ENCODE data around the gene FAM110A. TPM values are rescaled to one million over a fixed set of nuclear protein-coding genes. Genes with fewer than 3 reads are reported as not detected.

The FAM110A gene
- total and polyA plus RNA-seq, 11 donors = 1.2 to 8.1 (median 2.3) TPM

DNA sequence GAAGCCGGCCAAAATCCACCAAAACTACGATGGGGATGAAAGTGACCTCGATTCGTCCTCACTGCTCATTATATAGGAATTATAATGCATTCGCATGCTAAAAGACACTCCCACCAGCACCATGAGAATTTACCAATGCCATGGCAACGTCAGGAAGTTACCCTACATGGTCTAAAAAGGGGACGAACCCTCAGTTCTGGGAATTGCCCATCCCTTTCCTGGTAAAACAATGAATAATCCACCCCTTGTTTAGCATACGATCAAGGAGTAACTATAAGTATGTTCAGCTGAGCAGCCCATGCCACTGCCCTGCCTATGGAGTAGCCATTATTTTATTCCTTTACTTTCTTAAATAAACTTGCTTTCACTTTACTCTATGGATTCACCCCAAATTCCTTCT, 20.1 kb upstream of the FAM110A start:
- intact Hi-C loops (cut with DNase I) = loop anchor here in 5 of 10 donors (10.0 kb wide), 3 partner anchors 291 to 401 kb away; partner anchors contain the start of gene TMEM74B (in 3 of the 5)
- Histone ChIP-seq H3K27me3 (peaks cover 0 to 35% (median 0%) of the 10 kb centered on the region in 9 donors), H3K4me1 (no peaks in the 10 kb centered on the region), H3K9me3 (no peaks in the 10 kb centered on the region), H3K36me3 (no peaks in the 10 kb centered on the region), H3K4me3 (no peak overlapping the region), H3K27ac (no peak overlapping the region)
- TF ChIP-seq, protein P1, sequence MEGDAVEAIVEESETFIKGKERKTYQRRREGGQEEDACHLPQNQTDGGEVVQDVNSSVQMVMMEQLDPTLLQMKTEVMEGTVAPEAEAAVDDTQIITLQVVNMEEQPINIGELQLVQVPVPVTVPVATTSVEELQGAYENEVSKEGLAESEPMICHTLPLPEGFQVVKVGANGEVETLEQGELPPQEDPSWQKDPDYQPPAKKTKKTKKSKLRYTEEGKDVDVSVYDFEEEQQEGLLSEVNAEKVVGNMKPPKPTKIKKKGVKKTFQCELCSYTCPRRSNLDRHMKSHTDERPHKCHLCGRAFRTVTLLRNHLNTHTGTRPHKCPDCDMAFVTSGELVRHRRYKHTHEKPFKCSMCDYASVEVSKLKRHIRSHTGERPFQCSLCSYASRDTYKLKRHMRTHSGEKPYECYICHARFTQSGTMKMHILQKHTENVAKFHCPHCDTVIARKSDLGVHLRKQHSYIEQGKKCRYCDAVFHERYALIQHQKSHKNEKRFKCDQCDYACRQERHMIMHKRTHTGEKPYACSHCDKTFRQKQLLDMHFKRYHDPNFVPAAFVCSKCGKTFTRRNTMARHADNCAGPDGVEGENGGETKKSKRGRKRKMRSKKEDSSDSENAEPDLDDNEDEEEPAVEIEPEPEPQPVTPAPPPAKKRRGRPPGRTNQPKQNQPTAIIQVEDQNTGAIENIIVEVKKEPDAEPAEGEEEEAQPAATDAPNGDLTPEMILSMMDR (IDR thresholded peaks at IDR 0.05) = no peak
- no peak for TF ChIP-seq POLR2A (IDR thresholded peaks at IDR 0.05)
- 47 to 60% (median 55%) methylated on average over 8 of the region's 8 CpGs for WGBS, 4 donors
- DNase-seq (no peak), ATAC-seq (no peak)

GRCh38 chr20:815226-815625, 18.3 kb upstream of the FAM110A start:
- TF ChIP-seq, protein P1 (IDR thresholded peaks at IDR 0.05) = no peak
- no peak for TF ChIP-seq POLR2A (IDR thresholded peaks at IDR 0.05)

DNA sequence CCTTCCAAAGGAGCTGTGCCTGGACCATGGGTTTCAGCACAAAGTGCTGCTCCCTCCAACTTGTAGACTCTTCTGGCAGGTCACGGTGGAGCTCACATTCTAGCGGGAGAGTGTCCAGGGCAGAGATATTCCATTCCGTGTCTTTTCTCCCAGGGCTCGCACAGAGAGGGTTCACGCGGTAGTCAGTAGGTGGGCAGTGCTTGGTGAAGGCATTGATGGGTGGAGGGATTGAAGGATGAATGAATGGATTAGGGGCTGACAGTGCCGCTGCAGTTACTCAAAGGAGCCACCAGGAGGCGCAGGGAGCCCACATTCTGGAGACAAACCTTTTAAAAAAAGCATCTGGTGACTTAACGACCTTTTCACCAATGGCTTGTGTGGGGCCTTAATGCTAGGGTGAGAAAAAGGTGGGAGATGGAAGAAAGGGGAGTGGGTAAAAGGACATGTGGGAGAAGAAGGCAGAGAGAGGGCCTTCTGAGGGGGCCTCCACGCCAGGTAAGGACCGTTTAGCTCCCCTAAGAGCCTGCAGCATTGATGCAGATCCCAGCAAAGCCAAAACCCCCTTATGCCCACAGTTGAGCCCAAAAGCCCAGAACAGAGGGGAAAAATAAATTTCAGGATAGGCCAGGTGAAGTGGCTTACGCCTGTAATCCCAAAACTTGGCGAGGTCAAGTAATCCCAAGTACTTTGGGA, 17.5 kb upstream of the FAM110A start:
- Histone ChIP-seq H3K27me3 (peaks cover 0 to 23% (median 0%) of the 10 kb centered on the region in 9 donors), H3K9me3 (no peaks in the 10 kb centered on the region), H3K36me3 (no peaks in the 10 kb centered on the region), H3K27ac (no peak overlapping the region), H3K4me1 (peaks cover 0 to 6% (median 0%) of the 10 kb centered on the region in 12 donors), H3K4me3 (no peak overlapping the region)
- intact Hi-C loops (cut with DNase I) = loop anchor here (1.0 to 10.0 kb wide), 8 partner anchors 140 to 399 kb away; partner anchors contain the start of gene TMEM74B (in 3 of the 10)
- TF ChIP-seq POLR2A (IDR thresholded peaks at IDR 0.05) = no peak
- TF ChIP-seq, protein P1 (IDR thresholded peaks at IDR 0.05) = peak; percentile 94 to 99 (median 97)
- 30 to 37% (median 32%) methylated on average over 13 of the region's 13 CpGs for WGBS, 4 donors
- ATAC-seq (peak in 3 of 4 donors; percentile 48 to 59 (median 48)), DNase-seq (peak in 4 of 5 donors; percentile 33 to 65 (median 44))

More at GRCh38 chr20:815226-815625, 18.3 kb upstream of the FAM110A start:
- no peak for ATAC-seq
- DNase-seq = no peak
- 87 to 93% (median 89%) methylated on average over 10 of the region's 10 CpGs for WGBS, 4 donors
- intact Hi-C loops (cut with DNase I) = loop anchor here in 9 of 10 donors (1.0 to 10.0 kb wide), 6 partner anchors 141 to 400 kb away; partner anchors contain the start of gene TMEM74B (in 3 of the 9)
- H3K4me1 ChIP-seq = peaks cover 0 to 2% (median 0%) of the 10 kb centered on the region in 12 donors
- no peaks in the 10 kb centered on the region for H3K36me3 ChIP-seq
- no peak overlapping the region for H3K27ac ChIP-seq
- no peak overlapping the region for H3K4me3 ChIP-seq
- H3K27me3 ChIP-seq = peaks cover 0 to 28% (median 0%) of the 10 kb centered on the region in 9 donors
- no peaks in the 10 kb centered on the region for H3K9me3 ChIP-seq

- Histone ChIP-seq H3K4me1 (peaks cover 0 to 14% (median 5%) of the 10 kb centered on the region in 12 donors), H3K4me3 (no peak overlapping the region), H3K36me3 (no peaks in the 10 kb centered on the region), H3K9me3 (no peaks in the 10 kb centered on the region), H3K27me3 (peaks cover 0 to 8% (median 0%) of the 10 kb centered on the region in 9 donors), H3K27ac (no peak overlapping the region)
- ATAC-seq = no peak
- no peak for DNase-seq
- no peak for TF ChIP-seq POLR2A (IDR thresholded peaks at IDR 0.05)
- TF ChIP-seq, protein P1 (IDR thresholded peaks at IDR 0.05) = no peak
- WGBS, 4 donors = 84 to 90% (median 87%) methylated on average over 17 of the region's 17 CpGs
- intact Hi-C loops (cut with DNase I) = loop anchor here in 9 of 10 donors (5.0 to 10.0 kb wide), 5 partner anchors 287 to 397 kb away; partner anchors contain the start of gene TMEM74B (in 3 of the 9)
Measured at GRCh38 chr20:818001-818664, 15.4 kb upstream of the FAM110A start.
